ENCODE results near the gene ZNF407.

ZNF407 gene

GRCh38 chr18:74929110-74929509 lies 331.4 kb downstream of the ZNF407 start:
- no peak for DNase-seq (ENCODE audit: low read depth)

DNA sequence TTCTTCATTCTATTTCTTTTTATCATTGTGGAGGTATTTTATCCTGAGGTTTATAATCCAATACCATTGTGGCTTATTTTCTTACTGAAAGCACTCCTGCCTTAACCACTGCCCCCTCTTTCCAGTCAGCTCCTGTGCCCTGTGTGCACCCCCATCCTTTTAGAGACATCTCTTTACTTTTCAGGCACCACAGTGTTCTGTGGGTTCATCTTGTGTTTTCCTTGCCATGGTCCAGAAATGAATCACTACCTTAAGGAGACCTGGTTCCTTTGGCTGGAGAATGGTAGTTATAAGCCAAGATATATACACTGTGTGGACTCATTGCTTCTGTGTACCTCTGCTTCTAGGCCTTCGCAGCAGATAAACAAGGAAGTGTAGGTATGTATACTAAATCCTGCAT lies 332.9 kb downstream of the ZNF407 start:
- DNase-seq (ENCODE audit: low read depth) = no peak

DNA sequence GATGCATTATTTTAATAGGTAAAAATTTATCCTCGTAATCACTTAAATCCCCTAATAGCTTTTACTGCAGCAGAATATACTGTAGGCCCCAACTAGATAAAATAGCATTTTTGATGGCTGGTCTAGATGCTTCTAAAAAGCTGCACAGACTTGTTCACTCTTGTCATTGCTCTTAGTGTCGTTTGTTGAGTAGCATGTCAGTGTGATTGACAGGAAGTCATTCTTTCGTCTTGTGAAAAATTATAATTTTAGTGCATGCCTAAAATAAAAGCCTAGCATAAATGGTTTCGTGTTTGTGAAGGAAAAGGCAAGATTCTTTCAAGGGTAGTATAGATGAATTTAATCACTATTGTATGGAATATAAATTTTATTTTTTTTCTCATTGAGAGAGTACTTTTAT lies 336.3 kb downstream of the ZNF407 start:
- DNase-seq (ENCODE audit: low read depth) = no peak

- no peak for DNase-seq (ENCODE audit: low read depth)
These were observed 337.8 kb downstream of the ZNF407 start for GRCh38 chr18:74935434-74935833.

DNA sequence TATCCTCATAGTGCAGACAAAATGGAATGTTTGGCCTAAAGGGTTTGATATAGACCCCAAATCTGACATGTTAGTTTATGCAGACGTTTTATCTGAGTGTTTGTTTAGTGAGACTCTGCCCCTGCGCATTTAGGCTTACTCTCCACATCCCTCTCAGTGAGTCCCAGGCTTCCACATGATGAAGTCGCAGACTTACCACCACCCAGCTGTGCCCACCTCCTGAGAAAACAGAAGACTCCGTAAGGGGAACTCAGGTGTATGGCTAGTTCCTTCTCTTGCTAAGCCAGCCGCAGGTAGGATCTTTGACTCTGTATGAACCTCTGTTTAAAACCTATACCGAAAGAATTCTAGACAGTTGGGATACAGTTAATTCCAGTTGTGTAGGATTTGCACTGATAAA lies 338.7 kb downstream of the ZNF407 start:
- DNase-seq (ENCODE audit: low read depth) = no peak

GRCh38 chr18:74937291-74937690 lies 339.6 kb downstream of the ZNF407 start:
- DNase-seq (ENCODE audit: low read depth) = no peak

DNA sequence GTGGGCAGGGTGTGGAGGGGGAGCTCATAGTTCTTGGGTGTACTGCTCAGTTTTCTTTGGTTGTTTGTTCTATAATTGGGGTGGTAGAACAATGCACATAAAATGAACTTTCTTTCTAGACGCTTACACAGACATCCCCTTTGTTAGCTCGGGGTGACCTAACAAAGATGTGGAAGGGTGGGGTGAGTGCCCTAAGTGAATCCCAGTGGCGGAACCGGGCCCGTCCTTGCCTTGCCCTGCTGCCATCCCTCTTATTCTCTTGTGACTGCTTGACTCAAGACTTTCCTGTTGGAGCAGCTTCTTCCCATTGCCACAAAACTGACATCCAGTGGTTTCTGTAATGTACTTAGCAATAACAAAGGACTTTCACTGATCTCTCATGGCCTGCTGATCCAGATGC lies 343.2 kb downstream of the ZNF407 start:
- no peak for DNase-seq (ENCODE audit: low read depth)

DNA sequence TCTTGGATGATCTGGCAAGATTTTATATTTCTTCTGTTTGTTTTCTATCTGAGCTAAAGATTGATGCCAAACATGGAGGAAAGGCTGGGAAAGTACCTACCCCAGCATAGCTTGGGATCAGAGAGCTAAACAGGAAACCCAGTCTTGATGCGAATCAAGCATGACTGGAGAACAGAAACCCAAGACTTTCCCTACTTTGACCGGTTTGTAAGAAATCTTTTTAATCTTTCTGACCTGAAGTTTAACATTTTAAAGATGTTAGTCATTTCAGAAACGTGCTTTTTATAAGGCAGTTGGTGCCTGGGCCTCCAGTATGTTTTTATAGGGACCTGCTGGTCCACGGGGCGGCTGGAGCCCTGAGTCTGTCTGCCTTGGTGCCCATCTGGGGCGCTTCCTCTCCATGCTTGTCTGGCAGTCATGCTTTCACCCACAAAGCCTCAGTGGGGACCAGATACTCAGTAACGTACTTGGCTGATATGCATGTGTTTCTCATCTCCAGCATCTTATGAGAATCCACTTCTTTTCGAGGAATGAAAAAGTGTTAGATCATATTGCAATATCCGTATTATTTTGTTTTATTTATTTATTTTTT lies 344.7 kb downstream of the ZNF407 start:
- DNase-seq (ENCODE audit: low read depth) = no peak

DNA sequence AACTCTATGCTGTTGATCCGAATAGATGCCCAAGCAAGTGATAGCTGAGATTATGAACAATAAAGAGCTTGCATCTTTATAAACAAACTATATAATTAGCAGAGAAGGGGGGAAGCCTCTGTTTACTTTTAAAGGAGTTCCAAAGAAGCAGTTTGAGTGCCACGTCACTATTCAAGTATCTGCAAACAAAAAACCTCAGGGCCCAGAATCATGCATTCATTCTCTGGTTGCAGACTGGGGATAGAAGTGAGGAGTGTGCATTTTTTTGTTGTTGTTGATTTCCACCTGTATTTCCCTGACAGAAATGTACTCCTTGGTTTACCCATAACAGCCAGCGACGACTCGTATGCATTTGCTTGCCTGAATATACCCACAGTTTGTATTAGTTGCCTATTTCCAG lies 347.0 kb downstream of the ZNF407 start:
- DNase-seq (ENCODE audit: low read depth) = no peak

- no peak for DNase-seq (ENCODE audit: low read depth)
These were observed 348.3 kb downstream of the ZNF407 start for GRCh38 chr18:74945774-74946545.

- no peak for DNase-seq (ENCODE audit: low read depth)
These were observed 349.1 kb downstream of the ZNF407 start for GRCh38 chr18:74946646-74947375.

- DNase-seq (ENCODE audit: low read depth) = no peak
These were observed 349.7 kb downstream of the ZNF407 start for GRCh38 chr18:74947417-74947816.

DNA sequence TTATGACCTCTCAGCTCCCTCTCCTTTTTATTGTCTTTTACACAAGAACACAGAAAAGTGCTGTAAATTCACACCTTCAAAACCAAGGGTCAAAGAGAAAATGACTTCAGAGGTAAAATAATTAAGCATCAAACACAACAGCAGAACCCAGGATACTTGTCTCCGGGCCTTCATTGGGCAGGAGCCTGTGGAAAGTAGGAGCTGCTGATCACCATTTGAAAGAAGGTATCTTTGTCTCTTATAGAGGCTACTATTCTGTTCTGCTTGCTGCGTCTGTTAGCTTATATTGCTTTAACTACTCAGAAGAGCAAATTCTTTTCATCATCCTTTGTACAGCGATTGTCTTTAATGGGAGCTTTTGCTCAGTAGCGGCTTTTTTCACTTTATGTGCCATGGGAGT lies 350.2 kb downstream of the ZNF407 start:
- DNase-seq (ENCODE audit: low read depth) = no peak

- DNase-seq (ENCODE audit: low read depth) = no peak
These were observed 351.9 kb downstream of the ZNF407 start for GRCh38 chr18:74949611-74950010.

GRCh38 chr18:74950479-74950878 lies 352.8 kb downstream of the ZNF407 start:
- DNase-seq (ENCODE audit: low read depth) = no peak

DNA sequence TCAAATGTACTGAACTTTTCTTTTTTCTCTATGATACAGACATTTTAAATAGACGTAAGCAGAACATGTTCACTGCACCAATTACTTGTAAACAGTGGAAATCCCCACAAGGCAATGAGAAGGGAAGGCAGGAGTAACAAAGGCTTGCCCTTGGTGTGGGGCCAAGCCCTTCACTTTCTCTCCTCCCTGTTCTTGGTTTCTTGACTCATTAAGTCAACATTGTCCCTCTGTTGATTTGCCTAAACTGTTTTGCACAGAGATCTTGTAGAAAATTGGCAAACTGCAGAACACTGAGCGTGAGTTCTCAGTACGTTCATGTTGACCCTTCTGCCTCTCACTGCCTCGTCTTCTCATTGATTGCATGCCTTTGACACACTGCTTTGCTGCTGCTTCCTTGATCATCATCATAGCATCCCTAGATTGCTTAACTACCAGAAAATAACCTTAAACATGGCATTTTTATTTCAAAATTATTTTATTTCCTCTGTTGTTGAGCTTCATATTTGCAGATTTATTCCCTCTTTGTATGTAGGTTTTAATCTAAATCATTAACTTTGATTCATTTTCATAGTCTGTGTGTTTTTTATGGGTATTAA lies 353.6 kb downstream of the ZNF407 start:
- peak; percentile 14 for DNase-seq (ENCODE audit: low read depth)

GRCh38 chr18:74957588-74958224 lies 360.0 kb downstream of the ZNF407 start:
- DNase-seq (ENCODE audit: low read depth) = no peak

- DNase-seq (ENCODE audit: low read depth) = no peak
These were observed 361.5 kb downstream of the ZNF407 start for GRCh38 chr18:74959216-74959615.

GRCh38 chr18:74961596-74961995 lies 363.9 kb downstream of the ZNF407 start:
- DNase-seq (ENCODE audit: low read depth) = no peak

DNA sequence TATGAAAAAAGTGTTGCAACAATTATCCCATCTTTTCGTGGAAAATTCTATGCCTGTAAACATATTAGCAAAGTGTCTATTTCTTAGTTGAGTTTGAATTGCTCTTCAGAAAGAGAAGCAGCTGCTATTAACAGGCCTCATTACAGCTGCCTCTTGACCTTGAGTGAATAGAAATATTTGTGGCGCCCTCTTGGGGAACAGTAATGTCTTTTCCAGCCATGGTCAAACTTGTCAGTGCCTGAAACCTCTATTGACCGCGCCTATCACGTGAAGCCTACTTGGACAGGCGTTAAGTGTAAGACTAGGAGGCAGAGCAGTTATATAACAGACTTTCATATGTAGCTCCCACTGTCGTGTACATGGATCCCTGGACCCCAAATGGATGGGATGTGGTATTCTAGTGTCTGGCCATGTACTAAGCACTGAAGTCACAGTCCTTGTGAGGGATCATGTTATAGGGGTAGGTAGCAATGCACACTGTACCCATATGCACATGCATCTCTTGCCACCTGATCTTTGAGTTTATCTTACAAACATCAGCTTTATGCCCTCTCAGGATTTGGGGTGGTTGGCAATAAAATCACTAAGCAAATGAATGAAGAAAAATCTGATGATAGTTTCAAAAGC lies 366.3 kb downstream of the ZNF407 start:
- no peak for DNase-seq (ENCODE audit: low read depth)

DNA sequence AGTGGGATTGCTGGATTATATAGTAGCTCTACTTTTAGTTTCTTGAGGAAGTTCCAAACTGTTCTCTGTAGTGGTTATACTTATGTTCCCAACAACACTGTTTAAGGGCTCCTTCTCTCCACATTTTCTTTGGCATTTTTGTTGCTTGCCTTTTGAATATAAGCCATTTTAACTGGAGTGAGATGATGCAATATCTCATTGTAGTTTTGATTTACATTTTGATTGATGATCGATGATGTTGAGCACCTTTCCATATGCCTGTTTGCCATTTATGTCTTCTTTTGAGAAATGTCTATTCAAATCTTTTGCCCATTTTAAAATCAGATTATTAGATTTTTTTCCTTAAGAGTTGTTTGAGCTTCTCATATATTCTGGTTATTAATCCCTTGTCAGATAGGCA lies 368.0 kb downstream of the ZNF407 start:
- DNase-seq (ENCODE audit: low read depth) = no peak

DNA sequence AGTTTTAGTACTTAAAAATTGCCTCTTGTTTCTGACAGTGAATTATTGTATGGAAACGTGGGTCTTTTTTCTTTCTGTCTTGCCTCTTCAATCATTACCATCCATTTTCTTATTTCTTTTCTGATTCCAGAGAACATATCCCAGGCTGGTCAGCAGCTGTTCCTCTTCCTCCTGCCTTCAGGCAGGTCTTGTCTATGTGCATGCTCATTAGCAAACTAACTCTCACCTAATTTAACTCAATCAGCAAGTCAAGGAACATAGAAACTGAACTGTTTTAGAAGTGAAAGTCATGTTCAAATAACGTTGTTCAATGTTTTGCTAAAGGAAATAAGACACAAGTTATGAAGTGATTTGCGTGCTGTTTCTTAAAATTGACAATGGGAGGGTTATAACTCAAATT lies 369.8 kb downstream of the ZNF407 start:
- no peak for DNase-seq (ENCODE audit: low read depth)

All from GM04503 (cell line).